Measurements from ENCODE around the gene ICE1.
A peak's percentile ranks its signal among the peaks of the same experiment; 100 is the strongest.
"Not testable (repeated sequence)": the region's sequence is repeated elsewhere in the genome, so short reads cannot be mapped to it uniquely, and the experiment has no call there.

The ICE1 gene

DNA sequence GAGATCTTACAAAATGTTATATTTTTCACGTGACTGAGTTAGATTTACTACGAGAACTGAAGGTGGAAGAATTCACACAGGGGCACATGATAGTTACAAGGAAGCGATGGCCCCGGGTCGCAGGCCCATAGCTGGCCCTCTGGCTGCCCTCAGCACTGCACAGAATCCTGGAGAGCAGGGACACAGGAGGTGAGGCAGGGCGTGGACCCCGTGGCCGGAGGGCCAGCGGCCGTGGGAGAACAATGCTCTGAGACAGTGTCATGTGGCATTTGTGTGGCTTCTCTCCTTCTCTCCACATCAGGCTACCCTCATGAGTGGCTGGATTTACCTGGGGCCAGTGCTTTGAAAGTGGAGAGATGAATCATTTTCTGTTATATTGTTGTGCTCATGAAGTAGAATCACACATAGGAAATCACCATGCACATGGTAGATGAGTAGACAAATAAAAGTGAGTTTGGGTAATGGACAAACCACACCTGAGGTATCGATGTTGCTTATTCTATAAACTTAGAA, 89.5 kb downstream of the ICE1 start:
- CTCF ChIA-PET, result no interaction called here
- no peak for DNase-seq (ENCODE audit: extremely low spot score)

DNA sequence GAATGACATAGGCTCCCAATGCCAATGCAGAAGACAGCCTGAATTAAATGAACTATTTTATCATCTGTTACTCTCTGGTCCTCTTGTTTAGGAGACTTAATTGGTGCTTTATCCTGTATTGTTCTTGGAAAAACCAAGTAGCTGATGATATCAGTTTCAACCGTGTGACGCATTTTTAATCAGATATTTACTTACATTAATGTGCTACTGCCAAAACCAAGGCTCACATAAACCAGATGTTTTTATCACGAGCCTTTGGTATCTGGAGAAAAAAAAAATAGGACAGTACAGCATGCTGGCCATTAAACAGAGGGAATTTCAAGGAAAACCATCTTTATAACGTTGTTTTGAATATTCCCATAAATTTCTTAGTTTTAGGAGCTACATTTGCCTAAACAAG, 90.1 kb downstream of the ICE1 start:
- POLR2A ChIA-PET, result no interaction called here
- TF ChIP-seq, protein P1, sequence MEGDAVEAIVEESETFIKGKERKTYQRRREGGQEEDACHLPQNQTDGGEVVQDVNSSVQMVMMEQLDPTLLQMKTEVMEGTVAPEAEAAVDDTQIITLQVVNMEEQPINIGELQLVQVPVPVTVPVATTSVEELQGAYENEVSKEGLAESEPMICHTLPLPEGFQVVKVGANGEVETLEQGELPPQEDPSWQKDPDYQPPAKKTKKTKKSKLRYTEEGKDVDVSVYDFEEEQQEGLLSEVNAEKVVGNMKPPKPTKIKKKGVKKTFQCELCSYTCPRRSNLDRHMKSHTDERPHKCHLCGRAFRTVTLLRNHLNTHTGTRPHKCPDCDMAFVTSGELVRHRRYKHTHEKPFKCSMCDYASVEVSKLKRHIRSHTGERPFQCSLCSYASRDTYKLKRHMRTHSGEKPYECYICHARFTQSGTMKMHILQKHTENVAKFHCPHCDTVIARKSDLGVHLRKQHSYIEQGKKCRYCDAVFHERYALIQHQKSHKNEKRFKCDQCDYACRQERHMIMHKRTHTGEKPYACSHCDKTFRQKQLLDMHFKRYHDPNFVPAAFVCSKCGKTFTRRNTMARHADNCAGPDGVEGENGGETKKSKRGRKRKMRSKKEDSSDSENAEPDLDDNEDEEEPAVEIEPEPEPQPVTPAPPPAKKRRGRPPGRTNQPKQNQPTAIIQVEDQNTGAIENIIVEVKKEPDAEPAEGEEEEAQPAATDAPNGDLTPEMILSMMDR (IDR thresholded peaks at IDR 0.05; ENCODE audit: control extremely low read depth, extremely low read depth, low read depth, missing control alignments), result no peak
- no peak for DNase-seq (ENCODE audit: extremely low spot score)
- CTCF ChIA-PET, result no interaction called here

More for the DNA sequence above, 89.5 kb downstream of the ICE1 start:
- POLR2A ChIA-PET, result no interaction called here
- TF ChIP-seq, protein P1 (IDR thresholded peaks at IDR 0.05; ENCODE audit: control extremely low read depth, extremely low read depth, low read depth, missing control alignments), result no peak

DNA sequence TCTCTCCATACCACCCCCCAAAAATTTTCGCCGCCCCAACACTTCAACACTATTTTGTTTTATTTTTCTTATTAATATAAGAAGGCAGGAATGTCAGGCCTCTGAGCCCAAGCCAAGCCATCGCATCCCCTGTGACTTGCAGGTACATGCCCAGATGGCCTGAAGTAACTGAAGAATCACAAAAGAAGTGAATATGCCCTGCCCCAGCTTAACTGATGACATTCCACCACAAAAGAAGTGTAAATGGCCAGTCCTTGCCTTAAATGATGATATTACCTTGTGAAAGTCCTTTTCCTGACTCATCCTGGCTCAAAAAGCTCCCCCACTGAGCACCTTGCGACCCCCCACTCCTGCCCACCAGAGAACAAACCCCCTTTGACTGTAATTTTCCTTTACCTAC, 98.1 kb downstream of the ICE1 start:
- DNase-seq (ENCODE audit: extremely low spot score); POLR2A ChIA-PET; CTCF ChIA-PET: not testable (repeated sequence)

DNA sequence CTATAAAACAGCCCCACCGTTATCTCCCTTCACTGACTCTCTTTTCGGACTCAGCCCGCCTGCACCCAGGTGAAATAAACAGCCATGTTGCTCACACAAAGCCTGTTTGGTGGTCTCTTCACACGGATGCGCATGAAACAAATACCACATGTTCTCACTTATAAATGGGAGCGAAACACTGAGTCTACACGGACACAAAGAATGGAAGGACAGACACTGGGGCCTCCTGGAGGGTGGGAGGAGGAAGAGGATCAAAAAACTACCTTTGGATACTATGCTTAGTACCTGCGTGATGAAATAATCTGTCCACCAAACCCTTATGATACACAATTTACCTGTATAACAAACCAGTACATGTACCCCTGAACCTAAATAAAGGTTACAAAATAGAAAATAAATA, 98.6 kb downstream of the ICE1 start:
- CTCF ChIA-PET, result no interaction called here
- POLR2A ChIA-PET, result no interaction called here
- DNase-seq (ENCODE audit: extremely low spot score), result no peak
- TF ChIP-seq, protein P1 (IDR thresholded peaks at IDR 0.05; ENCODE audit: control extremely low read depth, extremely low read depth, low read depth, missing control alignments), result no peak

DNA sequence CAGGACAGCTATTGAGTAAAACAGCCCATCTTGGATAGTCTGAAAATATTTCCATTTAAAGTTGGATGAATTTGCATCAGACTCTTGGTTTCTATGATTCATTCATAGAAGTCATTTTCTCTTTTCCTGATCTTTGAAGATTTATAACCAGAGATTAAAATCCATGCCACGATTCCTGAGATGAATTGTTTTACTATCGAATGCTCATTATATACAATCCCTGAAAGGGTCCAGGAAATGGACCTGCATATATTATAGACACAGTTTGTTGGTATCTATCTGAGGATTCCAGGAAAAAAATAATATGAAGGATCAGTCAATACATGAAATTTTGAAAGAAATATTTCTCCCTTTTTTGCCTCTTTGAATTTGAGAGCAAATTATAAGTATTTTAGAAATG, 99.0 kb downstream of the ICE1 start:
- TF ChIP-seq, protein P1 (IDR thresholded peaks at IDR 0.05; ENCODE audit: control extremely low read depth, extremely low read depth, low read depth, missing control alignments), result no peak
- DNase-seq (ENCODE audit: extremely low spot score), result no peak
- ChIA-PET POLR2A (no interaction called here), CTCF (no interaction called here)

DNA sequence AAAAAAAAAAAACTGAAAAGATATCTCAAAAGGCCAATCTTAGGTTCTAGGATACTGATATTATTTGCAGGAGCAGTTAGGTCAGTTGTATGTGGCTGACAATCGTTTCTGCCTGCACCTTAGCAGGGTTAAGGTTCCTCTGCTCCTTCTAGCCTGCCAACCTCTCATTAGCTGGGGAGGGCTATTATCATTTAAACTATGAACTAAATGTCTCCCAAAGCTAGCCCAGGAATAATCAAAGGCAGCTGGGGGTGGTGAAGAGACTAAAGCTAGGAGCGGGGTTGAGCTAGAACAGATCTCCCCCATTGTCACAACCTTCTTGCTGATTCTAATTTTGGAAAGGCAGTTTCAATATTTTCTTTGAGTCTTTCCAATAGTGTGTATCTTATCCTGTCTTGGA, 99.9 kb downstream of the ICE1 start:
- ChIA-PET CTCF (no interaction called here), POLR2A (no interaction called here)
- TF ChIP-seq, protein P1 (IDR thresholded peaks at IDR 0.05; ENCODE audit: control extremely low read depth, extremely low read depth, low read depth, missing control alignments), result no peak
- DNase-seq (ENCODE audit: extremely low spot score), result no peak

DNA sequence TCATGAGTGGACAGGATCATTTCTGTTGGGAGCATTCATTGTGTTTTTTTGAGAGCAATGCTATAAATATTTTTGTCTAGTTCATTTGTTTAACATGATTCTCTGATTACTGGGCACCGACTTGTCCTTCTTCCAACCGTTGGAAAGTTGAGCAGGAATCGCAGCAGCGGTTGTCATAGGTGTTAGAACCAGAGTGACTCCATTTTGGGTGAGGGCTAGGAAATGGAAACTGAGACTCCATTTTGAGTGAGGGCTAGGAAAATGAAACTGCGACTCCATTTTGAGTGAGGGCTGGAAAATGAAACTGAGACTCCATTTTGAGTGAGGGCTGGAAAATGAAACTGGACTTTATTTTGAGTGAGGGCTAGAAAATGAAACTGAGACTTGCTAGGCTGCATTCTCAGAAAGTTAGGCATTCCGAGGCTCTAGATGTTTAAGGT, 100.6 kb downstream of the ICE1 start:
- CTCF ChIA-PET, result no interaction called here
- DNase-seq (ENCODE audit: extremely low spot score), result peak; percentile 34
- TF ChIP-seq, protein P1 (IDR thresholded peaks at IDR 0.05; ENCODE audit: control extremely low read depth, extremely low read depth, low read depth, missing control alignments), result no peak
- POLR2A ChIA-PET, result no interaction called here
